Muscle of arm (tissue), 12 donors: ENCODE results near the gene CRYBA2. TPM values are rescaled to one million over a fixed set of nuclear protein-coding genes. Genes with fewer than 3 reads are reported as not detected.

Source experiments
- DNase-seq: peaks from one replicate; pipeline ENCODE4 v3.0.0-alpha.2; 2013
- polyA plus RNA-seq, 12 donors: library from polyadenylated mRNA; unstranded; fragments of 120-200 nt; gene quantifications; one replicate each; pipeline ENCODE4 v1.2.1, GENCODE V29; 2013; ENCODE audit not compliant: insufficient read length in 12 of 12

CRYBA2 gene
- polyA plus RNA-seq, 12 donors: not detected

DNA sequence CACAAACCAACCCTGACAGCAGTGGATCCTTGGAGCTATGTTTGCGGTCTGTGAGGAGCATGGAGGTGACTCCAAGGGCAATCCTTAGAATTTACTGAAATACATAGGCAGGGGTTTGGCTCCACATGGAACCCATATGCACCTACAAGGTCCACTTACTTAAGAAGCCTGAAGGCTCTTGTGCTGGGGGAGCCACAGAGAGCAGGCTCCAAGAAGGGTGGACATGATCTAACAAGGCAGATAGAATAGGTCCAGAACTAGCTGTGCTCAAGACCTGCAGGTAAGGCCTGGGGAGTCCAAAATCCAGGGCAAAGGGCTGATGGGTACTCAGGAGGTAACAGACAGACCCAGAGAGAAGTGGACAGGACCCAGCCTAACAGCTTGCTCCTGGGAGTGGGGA, 34.9 kb downstream of the CRYBA2 start:
- DNase-seq: no peak

DNA sequence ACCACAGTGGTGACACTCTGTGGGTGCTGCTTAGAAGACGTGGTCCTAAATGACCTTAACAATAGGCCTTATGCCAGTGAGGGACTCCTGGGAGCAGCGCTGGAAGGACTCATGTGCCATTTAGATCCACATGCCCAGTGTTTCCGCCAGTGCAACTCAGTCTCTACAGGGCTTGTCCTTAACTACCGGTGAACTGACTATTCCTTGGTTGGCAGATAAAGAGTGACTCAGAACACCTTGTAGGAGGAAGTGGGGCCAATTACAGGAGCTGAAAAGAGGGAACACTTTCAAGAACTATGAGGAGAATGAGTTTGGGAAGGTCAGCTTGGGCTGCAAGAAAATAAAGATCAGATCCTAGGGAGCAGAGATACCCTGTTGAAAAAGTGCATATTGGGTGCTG, 35.6 kb downstream of the CRYBA2 start:
- DNase-seq: no peak

DNA sequence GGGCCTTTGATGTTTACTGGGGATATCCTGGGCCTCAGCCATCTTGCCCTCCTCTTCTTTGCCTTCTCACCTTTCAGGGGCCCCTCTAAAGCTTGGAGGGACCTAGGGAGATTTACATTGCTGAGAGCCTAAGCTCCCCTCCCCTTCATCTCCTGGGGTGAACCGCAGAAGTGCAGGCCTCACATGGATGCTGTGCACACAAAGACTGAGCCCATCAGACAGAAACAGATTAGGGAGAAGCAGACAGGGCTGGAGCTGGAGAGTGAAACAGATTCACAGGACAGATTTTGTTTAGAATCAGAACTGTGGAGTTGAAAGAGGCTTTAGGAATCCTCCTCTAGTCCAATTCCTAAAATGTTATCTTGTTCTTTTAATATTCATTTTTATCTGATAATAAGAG, 37.2 kb downstream of the CRYBA2 start:
- no peak for DNase-seq

DNA sequence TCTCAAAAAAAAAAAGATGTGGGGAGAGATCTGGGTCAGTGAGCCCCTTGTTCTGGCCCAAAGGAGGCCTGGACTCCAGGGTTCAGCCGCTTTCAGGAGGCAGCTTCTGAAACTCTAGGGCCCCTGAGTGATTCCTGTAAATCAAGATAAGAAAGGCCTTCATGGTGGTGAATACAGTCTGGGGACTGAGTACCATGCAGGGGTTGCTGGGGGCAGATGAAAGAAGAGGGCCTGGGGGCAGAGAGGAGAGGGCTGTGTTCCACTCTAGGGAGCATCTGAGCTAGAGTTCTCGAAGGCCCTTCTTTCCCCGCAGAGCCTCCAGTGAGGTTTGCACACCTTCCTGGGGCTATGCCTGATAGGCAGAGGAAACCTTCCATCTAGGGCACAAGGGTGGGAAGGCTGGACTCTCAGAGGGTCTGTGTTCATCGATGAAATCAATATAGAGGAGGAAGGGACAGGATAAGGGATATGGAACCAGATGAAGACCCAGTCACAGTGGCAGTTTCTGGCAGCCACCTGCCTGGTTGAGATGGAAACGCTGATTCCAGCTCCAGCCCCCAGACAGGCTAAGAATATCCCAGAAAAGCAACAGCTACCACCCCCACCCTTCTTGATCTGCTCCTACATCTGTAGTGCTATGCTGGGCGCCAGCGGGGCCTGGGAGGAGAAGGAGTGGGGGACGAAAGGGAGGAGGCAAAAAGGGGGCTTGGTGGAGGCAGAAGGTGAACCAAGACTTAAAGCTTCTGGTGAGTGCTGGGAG, 38.5 kb downstream of the CRYBA2 start:
- no peak for DNase-seq

DNA sequence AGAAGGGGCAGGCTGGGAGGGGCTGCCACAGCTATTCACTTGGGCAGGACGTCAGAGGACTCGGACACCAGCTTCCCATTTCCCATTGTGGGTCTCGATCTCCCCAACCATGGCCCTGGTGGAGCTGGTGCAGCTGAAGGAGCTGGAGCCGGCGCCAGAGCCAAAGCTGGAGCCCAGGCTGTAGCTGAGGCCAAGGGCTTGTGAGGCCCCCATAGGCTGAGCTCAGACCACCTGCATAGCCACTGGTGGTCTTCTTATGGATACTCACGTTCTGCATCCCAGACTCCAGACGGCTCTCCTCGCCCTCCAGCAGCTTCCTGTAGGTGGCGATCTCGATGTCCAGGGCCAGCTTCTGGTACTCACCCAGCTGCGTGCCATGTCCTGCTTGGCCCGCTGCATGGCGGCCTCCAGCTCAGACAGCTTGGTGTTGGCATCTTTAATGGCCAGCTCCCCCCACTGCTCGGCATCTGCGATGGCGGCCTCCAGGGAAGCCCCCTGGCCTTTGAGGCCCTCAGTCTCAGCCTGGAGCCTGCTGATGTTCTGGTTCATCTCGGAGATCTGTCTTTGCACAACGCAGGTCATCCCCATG, 39.8 kb downstream of the CRYBA2 start:
- DNase-seq: no peak

DNA sequence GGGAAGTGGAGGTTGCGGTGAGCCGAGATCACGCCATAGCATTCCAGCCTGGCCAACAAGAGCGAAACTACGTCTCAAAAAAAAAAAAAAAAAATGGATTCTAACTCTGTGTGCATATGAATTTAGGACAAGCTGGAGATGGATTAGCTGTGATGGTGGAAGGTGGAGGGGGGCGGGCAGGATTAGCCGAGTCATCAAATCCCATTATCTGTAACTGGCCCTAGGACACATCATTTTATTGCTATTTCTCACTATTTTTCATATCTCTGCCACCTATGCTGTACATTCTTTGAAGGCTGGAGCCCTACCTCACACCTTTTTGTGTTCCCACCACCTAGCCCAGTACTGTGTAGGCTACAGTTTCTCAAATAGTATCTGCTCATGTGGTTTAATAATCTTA, 41.1 kb downstream of the CRYBA2 start:
- DNase-seq: no peak

DNA sequence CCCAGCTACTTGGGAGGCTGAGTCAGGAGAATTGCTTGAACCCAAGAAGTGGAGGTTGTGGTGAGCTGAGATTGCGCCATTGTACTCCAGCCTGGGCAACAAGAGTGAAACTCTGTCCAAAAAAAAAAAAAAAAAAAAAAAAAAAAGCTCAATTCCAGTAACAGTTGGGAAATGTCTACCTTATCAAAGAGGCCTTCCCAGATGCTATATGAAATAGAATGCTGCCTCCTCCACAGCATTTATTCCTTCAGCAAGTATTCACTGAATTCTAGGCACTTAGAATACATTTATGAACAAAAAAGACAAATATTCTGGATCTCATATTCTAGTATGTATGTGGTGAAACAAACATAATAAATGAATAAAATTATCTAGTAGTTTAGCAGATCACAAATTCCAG, 46.6 kb downstream of the CRYBA2 start:
- DNase-seq: no peak

DNA sequence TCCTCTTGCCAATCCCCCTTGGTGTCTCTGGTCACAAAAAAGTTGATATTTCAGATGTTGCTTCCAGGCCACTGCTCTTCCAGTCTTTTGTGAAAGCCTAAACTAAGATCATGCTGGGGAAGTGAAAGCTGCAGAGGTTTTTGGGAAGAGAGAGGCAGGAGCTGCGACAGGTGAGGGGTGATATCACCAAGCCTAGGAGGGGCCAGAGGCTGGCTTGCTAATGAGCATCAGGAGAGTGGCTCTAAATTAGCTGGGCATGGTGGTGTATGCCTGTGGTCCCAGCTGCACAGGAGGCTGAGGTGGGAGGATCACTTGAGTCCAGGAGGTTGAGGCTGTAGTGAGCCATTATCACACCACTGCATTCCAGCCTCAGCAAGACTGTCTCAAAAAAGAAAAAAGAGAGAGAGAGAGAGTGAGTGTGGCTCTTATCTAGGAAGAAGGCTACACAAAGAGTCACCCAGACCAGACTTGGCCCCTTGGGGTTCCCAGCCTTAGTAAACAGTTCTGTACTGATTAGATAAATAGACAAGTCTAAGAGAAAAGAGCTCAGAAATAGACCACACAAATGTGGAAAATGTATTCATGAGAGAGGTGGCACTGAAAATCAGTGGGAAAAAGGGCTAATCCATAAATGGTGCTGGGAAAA, 48.3 kb downstream of the CRYBA2 start:
- no peak for DNase-seq

Other genes starting within 250 kb of the CRYBA2 start
- gene CYP27A1, start 211.3 kb downstream of the CRYBA2 start, polyA plus RNA-seq: 10 to 100 TPM in 11 of 12 donors, not detected in 1; 10.3 to 25.6 (median 22.3) TPM
- gene PRKAG3, start 161.6 kb downstream of the CRYBA2 start, polyA plus RNA-seq: 10 to 100 TPM in 9 of 12 donors, 1 to 10 TPM in 2, not detected in 1; 7.4 to 35.9 (median 25.3) TPM
- gene WNT6, start 133.6 kb downstream of the CRYBA2 start, polyA plus RNA-seq: 1 to 10 TPM in 2 of 12 donors, under 1 TPM in 3, not detected in 7; 0.09 to 9.6 (median 0.78) TPM
- 1 to 10 TPM in 2 of 12 donors, under 1 TPM in 5, not detected in 5; 0.08 to 5.2 (median 0.37) TPM for gene WNT10A, start 112.6 kb downstream of the CRYBA2 start, polyA plus RNA-seq
- gene CDK5R2, start 33.8 kb downstream of the CRYBA2 start, polyA plus RNA-seq: under 1 TPM in 3 of 12 donors, not detected in 9; 0.07 to 0.19 (median 0.07) TPM
- 1 to 10 TPM in 1 of 12 donors, under 1 TPM in 6, not detected in 5; 0.09 to 5.7 (median 0.17) TPM for gene FEV, start 8.2 kb downstream of the CRYBA2 start, polyA plus RNA-seq
- under 1 TPM in 1 of 12 donors, not detected in 11; 0.08 TPM for gene CFAP65, start 48.1 kb upstream of the CRYBA2 start, polyA plus RNA-seq
- 10 to 100 TPM in 1 of 12 donors, under 1 TPM in 2, not detected in 9; 0.09 to 23.0 (median 0.30) TPM for gene IHH, start 67.5 kb upstream of the CRYBA2 start, polyA plus RNA-seq
- 10 to 100 TPM in 11 of 12 donors, not detected in 1; 12.2 to 17.1 (median 14.7) TPM for gene NHEJ1, start 167.4 kb upstream of the CRYBA2 start, polyA plus RNA-seq
- gene SLC23A3, start 176.6 kb upstream of the CRYBA2 start, polyA plus RNA-seq: 1 to 10 TPM in 7 of 12 donors, under 1 TPM in 3, not detected in 2; 0.53 to 3.4 (median 1.1) TPM
- 10 to 100 TPM in 11 of 12 donors, not detected in 1; 28.7 to 52.0 (median 32.5) TPM for gene CNPPD1, start 183.5 kb upstream of the CRYBA2 start, polyA plus RNA-seq
- 10 to 100 TPM in 11 of 12 donors, not detected in 1; 34.8 to 80.3 (median 43.3) TPM for gene RETREG2, start 184.9 kb upstream of the CRYBA2 start, polyA plus RNA-seq
- gene ZFAND2B, start 213.4 kb upstream of the CRYBA2 start, polyA plus RNA-seq: 10 to 100 TPM in 11 of 12 donors, not detected in 1; 16.5 to 36.6 (median 24.2) TPM
- gene ABCB6, start 225.5 kb upstream of the CRYBA2 start, polyA plus RNA-seq: 10 to 100 TPM in 11 of 12 donors, not detected in 1; 28.3 to 42.0 (median 29.6) TPM
- gene ATG9A, start 236.2 kb upstream of the CRYBA2 start, polyA plus RNA-seq: 10 to 100 TPM in 11 of 12 donors, not detected in 1; 26.7 to 49.9 (median 31.6) TPM
- 10 to 100 TPM in 11 of 12 donors, not detected in 1; 16.1 to 60.7 (median 24.1) TPM for gene ANKZF1, start 236.4 kb upstream of the CRYBA2 start, polyA plus RNA-seq